GM21447 (cell line): Measurements from ENCODE around the gene AMMECR1.
"Not testable (repeated sequence)": the region's sequence is repeated elsewhere in the genome, so short reads cannot be mapped to it uniquely, and the experiment has no call there.

ENCODE experiments used
- ATAC-seq: cut with Tn5 transposase; IDR thresholded peaks from one replicate; pipeline ENCODE4 v1.9.1; 2021; ENCODE audit not compliant: unreplicated experiment

Gene AMMECR1

GRCh38 chrX:110317820-110318663, at the start of gene AMMECR1:
Gene AMMECR1 (minus strand): TSS chrX:110318085. CDS start chrX:110318071, 14 bp downstream.
- peak; percentile 63 for ATAC-seq

- no peak for ATAC-seq
Observed at GRCh38 chrX:110363244-110363643, 45.4 kb upstream of the AMMECR1 start.

GRCh38 chrX:110359273-110359672, 41.4 kb upstream of the AMMECR1 start:
- no peak for ATAC-seq

- no peak for ATAC-seq
Observed at GRCh38 chrX:110358548-110358947, 40.7 kb upstream of the AMMECR1 start, which contains the start of gene RTL9. Gene RTL9 (plus strand): TSS chrX:110358848. CDS start chrX:110450618, 91,770 bp downstream.

- no peak for ATAC-seq
Observed at GRCh38 chrX:110346681-110347080, 28.8 kb upstream of the AMMECR1 start.

GRCh38 chrX:110341189-110342035, 23.5 kb upstream of the AMMECR1 start:
- ATAC-seq = peak; percentile 81

GRCh38 chrX:110338935-110339334, 21.1 kb upstream of the AMMECR1 start:
- ATAC-seq = no peak

- ATAC-seq = not testable (repeated sequence)
Observed at GRCh38 chrX:110333458-110333857, 15.6 kb upstream of the AMMECR1 start.

GRCh38 chrX:110331444-110332030, 13.7 kb upstream of the AMMECR1 start:
- ATAC-seq = no peak

GRCh38 chrX:110328613-110329012, 10.7 kb upstream of the AMMECR1 start:
- ATAC-seq = not testable (repeated sequence)

- ATAC-seq = no peak
Observed at GRCh38 chrX:110327336-110327735, 9.5 kb upstream of the AMMECR1 start.

- ATAC-seq = no peak
Observed at GRCh38 chrX:110326712-110327111, 8.8 kb upstream of the AMMECR1 start.

GRCh38 chrX:110322603-110323002, 4.7 kb upstream of the AMMECR1 start:
- no peak for ATAC-seq

- ATAC-seq = no peak
Observed at GRCh38 chrX:110321670-110322069, 3.8 kb upstream of the AMMECR1 start.

- no peak for ATAC-seq
Observed at GRCh38 chrX:110321081-110321480, 3.2 kb upstream of the AMMECR1 start.

GRCh38 chrX:110320381-110320987, 2.6 kb upstream of the AMMECR1 start:
- ATAC-seq = no peak

GRCh38 chrX:110318664-110318968, 731 bp upstream of the AMMECR1 start:
- ATAC-seq = peak; percentile 27

GRCh38 chrX:110317061-110317819, 645 bp downstream of the AMMECR1 start:
- peak; percentile 22 for ATAC-seq

GRCh38 chrX:110316351-110317060, 1.4 kb downstream of the AMMECR1 start:
- ATAC-seq = no peak

- ATAC-seq = peak; percentile 31
Observed at GRCh38 chrX:110315551-110315950, 2.3 kb downstream of the AMMECR1 start.
